ENCODE measurements around the gene TP53RK.

The TP53RK gene

GRCh38 chr20:46644160-46644559, 45.1 kb downstream of the TP53RK start:
- TF ChIP-seq CTCF (IDR thresholded peaks at IDR 0.05; ENCODE audit: control insufficient read depth, insufficient read depth, low read depth, low read length, missing control alignments), result no peak
- no peak for DNase-seq (ENCODE audit: low read depth)

GRCh38 chr20:46642969-46643343, 46.3 kb downstream of the TP53RK start:
- H3K4me3 ChIP-seq (ENCODE audit: control insufficient read depth, low read depth, low read length), result no peak overlapping the region
- TF ChIP-seq CTCF (IDR thresholded peaks at IDR 0.05; ENCODE audit: control insufficient read depth, insufficient read depth, low read depth, low read length, missing control alignments), result no peak
- DNase-seq (ENCODE audit: low read depth), result no peak

More at GRCh38 chr20:46644160-46644559, 45.1 kb downstream of the TP53RK start:
- H3K4me3 ChIP-seq (ENCODE audit: control insufficient read depth, low read depth, low read length), result no peak overlapping the region

- DNase-seq (ENCODE audit: low read depth), result no peak
- no peak overlapping the region for H3K4me3 ChIP-seq (ENCODE audit: control insufficient read depth, low read depth, low read length)
- TF ChIP-seq CTCF (IDR thresholded peaks at IDR 0.05; ENCODE audit: control insufficient read depth, insufficient read depth, low read depth, low read length, missing control alignments), result no peak
Measured at GRCh38 chr20:46642265-46642968, 46.8 kb downstream of the TP53RK start.

- H3K4me3 ChIP-seq (ENCODE audit: control insufficient read depth, low read depth, low read length), result no peak overlapping the region
- DNase-seq (ENCODE audit: low read depth), result no peak
- no peak for TF ChIP-seq CTCF (IDR thresholded peaks at IDR 0.05; ENCODE audit: control insufficient read depth, insufficient read depth, low read depth, low read length, missing control alignments)
Measured at GRCh38 chr20:46641424-46641823, 47.8 kb downstream of the TP53RK start.

- no peak for DNase-seq (ENCODE audit: low read depth)
- TF ChIP-seq CTCF (IDR thresholded peaks at IDR 0.05; ENCODE audit: control insufficient read depth, insufficient read depth, low read depth, low read length, missing control alignments), result no peak
- H3K4me3 ChIP-seq (ENCODE audit: control insufficient read depth, low read depth, low read length), result no peak overlapping the region
Measured at GRCh38 chr20:46640536-46641311, 48.5 kb downstream of the TP53RK start.

GRCh38 chr20:46640044-46640443, 49.2 kb downstream of the TP53RK start:
- TF ChIP-seq CTCF (IDR thresholded peaks at IDR 0.05; ENCODE audit: control insufficient read depth, insufficient read depth, low read depth, low read length, missing control alignments), result no peak
- no peak overlapping the region for H3K4me3 ChIP-seq (ENCODE audit: control insufficient read depth, low read depth, low read length)
- DNase-seq (ENCODE audit: low read depth), result no peak

Measured in AG09309 (cell line).